NCI-H69 (cell line): ENCODE measurements around the gene RPTOR.

Source experiments
- DNase-seq: peaks from one replicate; lab custom pipeline; 2025; lab: John Stamatoyannopoulos, UW

Gene RPTOR

GRCh38 chr17:80961541-80962330 lies 417.1 kb downstream of the RPTOR start:
- peak; percentile 53 for DNase-seq

GRCh38 chr17:80962356-80963329 lies 418.0 kb downstream of the RPTOR start:
- no peak for DNase-seq

DNA sequence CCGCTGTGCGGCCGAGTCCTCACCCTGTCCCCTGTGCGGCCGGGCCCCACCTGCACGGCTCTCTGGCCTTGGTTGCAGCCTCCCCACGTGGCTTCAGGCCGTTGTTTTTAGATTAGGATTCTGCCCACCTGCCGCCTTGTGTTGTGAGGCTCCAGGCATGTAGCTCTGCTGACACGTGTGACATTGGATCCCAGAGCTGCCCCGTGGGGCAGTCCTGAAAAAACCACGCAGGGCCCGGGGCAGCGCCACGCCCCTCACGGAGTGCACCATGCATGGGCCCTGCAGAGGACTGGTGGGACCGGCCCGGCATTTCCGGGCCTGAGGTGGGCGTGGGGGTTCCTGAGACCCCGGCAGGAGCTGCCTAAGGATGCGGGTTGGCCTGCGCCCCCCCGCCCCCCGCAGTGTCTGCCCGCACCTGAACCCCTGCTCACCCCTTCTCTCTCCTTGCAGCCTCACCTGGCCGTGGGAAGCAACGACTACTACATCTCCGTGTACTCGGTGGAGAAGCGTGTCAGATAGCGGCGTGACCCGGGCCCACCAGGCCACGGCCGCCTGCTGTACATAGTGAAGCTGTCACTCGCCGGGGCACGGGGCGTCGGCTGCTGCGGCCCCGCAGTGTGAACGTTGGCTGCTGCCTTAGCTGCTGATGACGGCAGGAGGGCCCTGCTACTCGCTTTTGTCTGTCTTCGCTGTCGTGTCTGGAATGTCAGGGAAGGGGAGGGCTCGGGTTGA lies 419.3 kb downstream of the RPTOR start:
- DNase-seq: no peak

DNA sequence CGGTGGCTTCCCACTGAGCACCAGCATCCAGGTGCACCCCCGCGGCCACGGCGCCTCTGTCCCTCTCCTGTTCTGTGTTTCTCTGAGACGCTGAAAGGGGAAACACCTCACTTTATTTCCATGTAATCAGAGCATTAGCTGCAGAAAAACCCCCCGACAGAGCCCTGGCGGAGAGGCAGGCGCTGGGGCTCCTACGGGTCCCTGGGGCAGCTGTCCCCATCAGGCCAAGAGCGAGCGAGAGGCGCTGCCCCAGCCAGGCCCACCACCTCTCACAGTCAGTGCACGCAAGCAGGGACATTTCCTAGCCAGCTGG lies 419.9 kb downstream of the RPTOR start:
- DNase-seq: no peak

- DNase-seq: no peak
These were observed 420.4 kb downstream of the RPTOR start for GRCh38 chr17:80964859-80965580.

DNA sequence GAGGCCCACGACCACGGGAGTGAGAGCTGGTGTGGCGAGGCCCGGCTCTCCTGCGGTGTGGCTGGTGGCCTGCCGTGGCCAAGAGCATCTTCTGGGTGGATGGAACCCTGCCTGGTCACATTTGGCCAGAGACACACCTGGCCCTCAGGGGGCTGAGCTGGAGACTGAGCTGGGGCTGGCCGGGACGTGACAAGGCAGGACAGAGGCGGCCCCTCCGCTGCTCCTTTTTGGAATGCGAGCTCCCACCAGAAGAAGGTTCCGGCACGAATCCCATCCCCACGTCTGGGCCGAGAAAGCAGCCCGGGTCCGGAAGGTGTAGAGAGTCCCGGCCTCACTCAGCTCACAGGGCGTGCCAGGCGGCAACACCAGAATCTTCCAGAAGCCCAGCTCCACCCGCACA lies 421.0 kb downstream of the RPTOR start:
- DNase-seq: no peak

- no peak for DNase-seq
These were observed 422.8 kb downstream of the RPTOR start for GRCh38 chr17:80967404-80967872.

GRCh38 chr17:80968602-80969029 lies 424.0 kb downstream of the RPTOR start:
- DNase-seq: peak; percentile 94

- DNase-seq: no peak
These were observed 424.5 kb downstream of the RPTOR start for GRCh38 chr17:80969030-80969673.

DNA sequence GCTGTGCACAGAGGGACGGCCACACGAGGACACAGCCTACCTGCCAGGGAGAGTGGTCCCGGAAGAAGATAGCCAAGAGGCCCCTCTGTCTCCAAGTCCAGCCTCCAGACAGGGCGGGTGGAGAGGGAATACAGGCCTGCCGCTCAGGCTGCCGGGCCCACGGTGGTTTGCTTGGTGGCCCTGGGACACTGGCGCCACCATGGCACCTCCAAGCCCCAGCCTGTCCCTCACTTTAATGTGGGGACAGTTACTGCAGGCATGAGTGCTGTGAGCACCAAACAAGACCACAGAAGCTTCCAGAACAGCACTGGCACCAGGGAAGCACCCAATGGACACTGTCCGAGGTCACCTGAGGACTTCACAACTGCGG lies 425.0 kb downstream of the RPTOR start:
- no peak for DNase-seq

GRCh38 chr17:80970044-80970761 lies 425.6 kb downstream of the RPTOR start:
- peak; percentile 60 for DNase-seq

- DNase-seq: no peak
These were observed 426.4 kb downstream of the RPTOR start for GRCh38 chr17:80970762-80971703.

DNA sequence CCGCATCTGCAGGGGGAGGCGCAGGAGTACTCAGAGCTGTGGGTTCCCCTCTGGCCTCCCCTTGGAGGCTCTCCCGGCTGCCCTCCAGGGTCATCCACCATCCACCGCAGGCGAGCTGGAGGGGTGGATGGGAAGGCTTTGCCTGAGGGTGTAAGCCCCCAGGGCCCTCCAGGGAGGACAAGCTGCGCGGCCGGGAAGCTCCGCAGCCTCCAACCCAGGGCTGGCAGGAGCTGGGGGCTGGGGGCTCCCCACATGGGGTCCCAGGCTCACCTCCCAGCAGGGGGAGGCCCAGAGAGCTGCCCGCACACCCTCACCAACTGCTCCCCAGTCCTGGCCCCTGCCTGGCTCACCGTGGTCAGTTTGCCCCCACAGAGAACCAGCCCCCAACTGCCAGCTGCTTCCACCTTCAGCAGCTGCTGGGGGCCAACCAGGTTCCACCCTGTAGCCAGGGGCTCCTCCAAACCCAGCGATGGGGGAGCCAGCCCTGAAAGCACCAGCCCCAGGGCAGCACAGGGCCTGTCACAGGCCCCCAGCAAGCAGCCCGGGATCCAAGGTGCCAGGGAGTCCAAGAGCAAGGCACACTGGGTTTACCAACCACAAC lies 427.2 kb downstream of the RPTOR start:
- no peak for DNase-seq

- DNase-seq: no peak
These were observed 432.1 kb downstream of the RPTOR start for GRCh38 chr17:80976701-80977100.

DNA sequence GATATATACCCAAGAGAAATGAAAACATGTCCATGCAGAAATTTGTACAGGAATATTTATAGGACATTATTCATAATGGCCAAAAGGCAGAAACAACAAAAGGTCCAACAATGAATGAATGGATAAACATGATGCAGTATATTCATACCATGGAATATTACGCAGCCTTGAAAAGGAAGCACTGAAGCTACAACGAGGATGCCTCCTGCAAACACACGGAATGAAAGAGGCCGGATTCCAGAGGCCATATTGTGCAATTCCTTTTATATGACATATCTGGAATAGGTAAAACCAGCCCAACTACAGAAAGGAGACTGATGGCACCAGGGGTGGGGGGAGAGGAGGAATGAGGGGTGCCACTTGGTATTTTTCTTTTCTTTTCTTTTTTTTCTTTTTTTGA lies 432.5 kb downstream of the RPTOR start:
- DNase-seq: no peak

GRCh38 chr17:80978499-80979497 lies 434.2 kb downstream of the RPTOR start:
- DNase-seq: no peak

DNA sequence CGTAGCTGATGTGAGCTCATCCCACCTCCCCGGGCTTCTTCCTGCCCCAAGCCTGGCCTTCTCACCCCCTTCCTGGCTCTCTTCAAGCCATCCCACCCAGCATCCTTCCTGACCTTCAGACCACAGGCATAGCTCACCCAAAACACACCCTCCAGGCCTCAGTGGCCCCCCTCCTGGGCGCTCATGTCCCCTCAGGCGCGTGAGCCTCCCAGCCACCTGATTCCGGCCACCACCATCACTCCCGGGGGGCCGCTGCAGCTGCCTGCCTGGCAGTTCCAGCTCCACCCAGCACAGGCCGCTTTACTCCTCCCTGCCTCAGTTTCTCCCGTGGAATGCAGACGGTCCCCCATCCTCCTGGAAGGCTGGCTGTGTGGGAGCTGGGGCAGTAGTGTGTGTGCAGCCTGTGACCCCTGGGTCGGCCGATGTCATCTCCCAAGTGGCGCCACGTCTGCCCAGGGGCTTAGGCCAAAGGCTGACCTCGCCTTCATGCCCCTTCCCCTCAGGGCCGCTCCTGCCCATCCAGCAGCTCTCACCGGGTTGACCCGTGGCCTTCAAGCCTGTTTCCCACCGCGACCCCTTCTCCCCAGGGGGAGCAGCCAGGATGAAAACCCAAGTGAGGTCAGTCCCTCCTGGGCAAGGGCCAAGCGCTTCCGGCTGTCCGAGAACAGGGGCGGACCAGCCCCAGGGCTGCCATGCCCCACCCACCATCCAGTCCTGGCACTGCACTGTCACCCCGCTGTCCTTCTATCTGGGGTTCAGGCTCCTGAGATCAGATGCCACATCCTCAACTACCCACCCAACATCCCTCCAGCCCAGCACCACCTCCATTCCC lies 435.1 kb downstream of the RPTOR start:
- no peak for DNase-seq
